CD4-positive, CD25-positive, alpha-beta regulatory T cell (primary cell): ENCODE data around the gene AQP11. TPM values are rescaled to one million over a fixed set of nuclear protein-coding genes. Genes with fewer than 3 reads are reported as not detected.
"Not testable (repeated sequence)": the region's sequence is repeated elsewhere in the genome, so short reads cannot be mapped to it uniquely, and the experiment has no call there.

ENCODE experiments used
- ATAC-seq, 2 donors: fragments of 150-1000 bp; cut with Tn5 transposase; one replicate each; pipeline ENCODE4 v1.10.0; 2021; ENCODE audit warnings: low read depth in 2 of 2, moderate number of reproducible peaks in 2 of 2, moderate library complexity in 1 of 2
- DNase-seq, 3 donors: peaks; one replicate each; pipeline versions ENCODE4 v3.0.0 to v3.0.0-alpha.2; 2012 to 2022; ENCODE audit warnings: mixed read lengths in 1 of 3
- H3K27ac ChIP-seq: one replicate; pipeline ENCODE4 v1.7.0; 2013; ENCODE audit warnings: mild to moderate bottlenecking, low read length; ENCODE audit not compliant: insufficient read depth, poor library complexity, severe bottlenecking
- H3K27me3 ChIP-seq: one replicate; pipeline ENCODE4 v1.7.0; 2013; ENCODE audit warnings: low read length; ENCODE audit not compliant: control insufficient read depth, insufficient read depth
- H3K36me3 ChIP-seq: one replicate; pipeline ENCODE4 v1.7.0; 2013; ENCODE audit warnings: mild to moderate bottlenecking, low read length, moderate library complexity; ENCODE audit not compliant: control insufficient read depth, insufficient read depth
- H3K4me1 ChIP-seq: 2 replicates; pipeline ENCODE4 v1.7.0; 2013; ENCODE audit warnings: mild to moderate bottlenecking, low read length; ENCODE audit not compliant: insufficient read depth, control insufficient read depth, poor library complexity, severe bottlenecking
- H3K4me3 ChIP-seq: one replicate; pipeline ENCODE4 v1.7.0; 2013; ENCODE audit warnings: low read depth, mild to moderate bottlenecking, low read length, moderate library complexity
- H3K9me3 ChIP-seq, 2 experiments: 1 replicate in 1 of 2; 2 replicates in 1 of 2; pipeline ENCODE4 v1.7.0; 2013; ENCODE audit warnings: low read length in 2 of 2, mild to moderate bottlenecking in 1 of 2, moderate library complexity in 1 of 2; ENCODE audit not compliant: control insufficient read depth in 2 of 2
- H3K27ac Mint-ChIP-seq, 3 donors: one replicate each; pipeline ENCODE4 v1.8.0; 2020 to 2022; ENCODE audit warnings: mild to moderate bottlenecking in 3 of 3, mixed read lengths in 3 of 3, moderate library complexity in 2 of 3
- H3K27me3 Mint-ChIP-seq: one replicate; pipeline ENCODE4 v1.8.0; 2022; ENCODE audit warnings: mild to moderate bottlenecking, mixed read lengths
- H3K36me3 Mint-ChIP-seq: one replicate; pipeline ENCODE4 v1.8.0; 2020; ENCODE audit warnings: mixed read lengths
- H3K4me1 Mint-ChIP-seq, 4 donors: one replicate each; pipeline ENCODE4 v1.8.0; 2020 to 2022; ENCODE audit warnings: mixed read lengths in 4 of 4, mild to moderate bottlenecking in 1 of 4
- H3K4me3 Mint-ChIP-seq, 4 donors: one replicate each; pipeline ENCODE4 v1.8.0; 2020 to 2022; ENCODE audit warnings: mild to moderate bottlenecking in 4 of 4, mixed read lengths in 4 of 4, moderate library complexity in 3 of 4
- H3K9me3 Mint-ChIP-seq, 7 donors: one replicate each; pipeline ENCODE4 v1.8.0; 2020 to 2022; ENCODE audit warnings: mixed read lengths in 7 of 7, mild to moderate bottlenecking in 3 of 7, moderate library complexity in 2 of 7
- polyA plus RNA-seq, 4 donors: library from polyadenylated mRNA; unstranded; fragments of 300-500 nt; fragmentation: Illumina TruSeq; gene quantifications; one replicate each; pipeline ENCODE4 v1.2.3, GENCODE V29; 2021
- total RNA-seq: library from RNA; stranded (reverse); gene quantifications from one replicate; pipeline ENCODE4 v1.2.3, GENCODE V29; 2022

AQP11 gene, protein sequence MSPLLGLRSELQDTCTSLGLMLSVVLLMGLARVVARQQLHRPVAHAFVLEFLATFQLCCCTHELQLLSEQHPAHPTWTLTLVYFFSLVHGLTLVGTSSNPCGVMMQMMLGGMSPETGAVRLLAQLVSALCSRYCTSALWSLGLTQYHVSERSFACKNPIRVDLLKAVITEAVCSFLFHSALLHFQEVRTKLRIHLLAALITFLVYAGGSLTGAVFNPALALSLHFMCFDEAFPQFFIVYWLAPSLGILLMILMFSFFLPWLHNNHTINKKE
- total RNA-seq (not detected), polyA plus RNA-seq (1 to 10 TPM in 1 of 4 donors, under 1 TPM in 3; 0.32 to 1.1 (median 0.47) TPM)

DNA sequence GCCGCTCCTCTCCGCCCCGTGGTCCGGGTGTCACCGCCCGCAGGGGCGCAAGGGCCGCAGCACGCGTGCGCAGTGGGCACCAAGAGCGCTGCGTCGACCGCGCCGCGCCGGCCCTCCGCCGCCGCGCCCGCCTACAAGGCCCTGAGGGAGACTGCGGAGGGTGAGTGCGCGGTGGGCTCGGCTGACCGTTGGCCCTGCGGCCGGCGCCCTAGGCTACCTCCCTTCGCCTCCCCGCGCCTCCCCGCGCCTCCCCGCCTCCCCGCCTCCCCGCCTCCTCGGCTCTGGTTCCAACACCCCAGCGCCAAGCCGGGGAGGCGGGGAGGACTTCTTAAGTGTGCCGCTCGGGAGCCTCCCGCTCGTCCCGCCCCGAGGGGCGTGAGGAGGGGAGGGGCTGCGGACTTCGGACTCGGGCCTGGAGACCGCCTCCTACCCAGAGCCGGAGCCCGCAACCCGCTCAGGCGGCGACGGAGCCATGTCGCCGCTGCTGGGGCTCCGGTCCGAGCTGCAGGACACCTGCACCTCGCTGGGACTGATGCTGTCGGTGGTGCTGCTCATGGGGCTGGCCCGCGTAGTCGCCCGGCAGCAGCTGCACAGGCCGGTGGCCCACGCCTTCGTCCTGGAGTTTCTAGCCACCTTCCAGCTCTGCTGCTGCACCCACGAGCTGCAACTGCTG is at the start of gene AQP11:
TSS of gene AQP11 (plus strand) at position 433 of the 673 bp plus-strand sequence. CDS start at position 473, 40 bp downstream.
- Mint-ChIP-seq H3K4me3 (peak within 1 kb of the TSS; percentile 90 to 95 (median 92)), H3K4me1 (peaks cover 4 to 24% (median 11%) of the 10 kb centered on the region in 4 donors), H3K9me3 (no peaks in the 10 kb centered on the region), H3K36me3 (no peaks in the 10 kb centered on the region), H3K27me3 (peaks cover 20% of the 10 kb centered on the region), H3K27ac (peak within 1 kb of the TSS; percentile 6 to 59 (median 46))
- H3K36me3 ChIP-seq, result no peaks in the 10 kb centered on the region
- no peaks in the 10 kb centered on the region for H3K9me3 ChIP-seq
- peak; percentile 56 for ATAC-seq
- peak within 1 kb of the TSS; percentile 74 for H3K4me3 ChIP-seq
- H3K4me1 ChIP-seq, result peaks cover 16% of the 10 kb centered on the region
- peak; percentile 7 to 62 (median 24) for DNase-seq
- no peak within 1 kb of the TSS for H3K27ac ChIP-seq
- H3K27me3 ChIP-seq, result peaks cover 4% of the 10 kb centered on the region

DNA sequence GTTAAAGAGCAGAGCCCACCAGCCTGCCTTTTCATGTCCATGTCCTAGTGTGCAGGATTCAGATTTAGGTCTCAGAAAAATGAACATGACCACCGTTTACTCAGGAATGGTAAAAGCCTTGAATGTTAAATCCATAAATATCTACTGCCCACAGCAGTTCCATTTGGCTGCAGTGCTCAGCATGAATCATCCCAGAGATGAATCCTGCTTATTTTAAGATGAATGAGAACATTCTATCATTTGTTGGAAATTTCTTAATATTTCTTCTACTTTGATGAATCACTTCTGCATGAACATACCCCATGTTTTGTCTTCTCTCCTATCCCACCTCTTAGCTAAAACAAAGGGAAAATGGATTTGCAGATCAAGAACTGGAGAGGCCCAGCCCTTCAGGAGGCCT is 47.5 kb upstream of the AQP11 start:
- Mint-ChIP-seq H3K9me3 (no peaks in the 10 kb centered on the region), H3K4me3 (no peak overlapping the region), H3K27ac (no peak overlapping the region), H3K36me3 (no peaks in the 10 kb centered on the region), H3K27me3 (no peaks in the 10 kb centered on the region), H3K4me1 (no peaks in the 10 kb centered on the region)
- Histone ChIP-seq H3K9me3 (no peaks in the 10 kb centered on the region), H3K27me3 (no peaks in the 10 kb centered on the region), H3K4me1 (no peaks in the 10 kb centered on the region), H3K4me3 (no peak overlapping the region), H3K36me3 (no peaks in the 10 kb centered on the region), H3K27ac (no peak overlapping the region)
- DNase-seq (no peak), ATAC-seq (no peak)

DNA sequence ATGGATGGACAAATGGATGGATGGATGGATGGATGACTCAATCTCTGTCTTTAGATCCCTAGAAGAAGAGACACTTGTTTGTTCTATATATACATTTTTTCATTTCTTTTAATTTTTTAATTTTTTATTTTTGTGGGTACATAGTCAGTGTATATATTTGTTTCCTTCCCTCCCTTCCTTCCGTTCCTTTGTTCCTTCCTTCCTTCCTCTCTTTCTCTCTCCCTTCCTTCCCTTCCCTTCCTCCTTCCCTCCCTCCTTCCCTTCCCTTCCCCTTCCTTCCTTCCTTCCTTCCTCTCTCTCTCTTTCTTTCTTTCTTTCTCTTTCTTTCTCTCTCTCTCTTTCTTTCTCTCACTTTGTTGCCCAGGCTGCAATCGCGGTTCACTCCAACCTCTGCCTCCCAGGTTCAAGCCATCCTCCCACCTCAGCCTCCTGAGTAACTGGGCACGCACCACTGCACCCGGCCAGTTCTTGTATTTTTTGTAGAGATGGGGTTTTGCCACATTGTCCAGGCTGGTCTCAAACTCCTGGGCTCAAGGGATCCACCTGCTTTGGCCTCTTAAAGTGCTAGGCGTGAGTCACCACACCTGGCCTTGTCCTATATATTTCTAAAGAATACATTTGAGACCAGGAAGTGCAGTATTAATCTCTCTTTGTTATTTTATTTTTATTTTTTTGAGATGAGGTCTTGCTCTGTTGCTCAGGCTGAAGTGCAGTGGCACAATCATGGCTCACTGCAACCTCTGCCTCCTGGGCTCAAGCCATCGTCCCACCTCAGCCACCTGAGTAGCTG is 42.5 kb upstream of the AQP11 start:
- Mint-ChIP-seq H3K36me3 (no peaks in the 10 kb centered on the region), H3K9me3 (no peaks in the 10 kb centered on the region)
- no peaks in the 10 kb centered on the region for H3K4me1 ChIP-seq

DNA sequence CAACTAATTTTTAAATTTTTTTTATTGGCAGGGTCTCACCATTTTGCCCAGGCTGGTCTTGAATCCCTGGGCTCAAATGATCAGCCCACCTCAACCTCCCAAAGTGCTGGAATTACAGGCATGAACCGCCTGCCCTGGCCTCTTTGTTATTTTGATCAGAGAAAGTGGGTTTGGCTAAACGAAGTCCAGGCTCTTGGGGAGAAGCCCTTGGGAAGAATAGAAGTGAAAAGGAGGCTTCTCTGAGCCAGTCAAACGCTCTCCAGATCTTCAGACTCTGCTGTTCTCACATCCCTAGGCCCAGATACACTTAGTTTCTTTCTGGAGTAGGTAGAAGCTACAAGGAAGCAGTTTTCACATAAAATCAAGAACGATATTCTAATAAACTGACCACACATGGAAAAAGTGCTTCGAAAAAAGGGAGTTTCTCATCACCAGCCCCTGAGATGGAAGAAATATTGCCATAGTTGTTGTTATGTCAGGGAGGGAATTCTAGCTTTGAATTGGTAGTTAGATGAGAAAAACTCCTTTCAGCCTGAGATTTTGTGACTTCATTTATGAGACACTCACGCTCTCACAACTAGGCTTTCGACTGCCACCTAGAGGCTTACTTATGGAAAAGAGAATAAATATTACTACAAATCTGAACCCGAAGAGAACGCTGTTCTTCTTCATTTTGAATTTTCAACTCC is 41.7 kb upstream of the AQP11 start:
- H3K27me3 Mint-ChIP-seq, result no peaks in the 10 kb centered on the region
- H3K27me3 ChIP-seq, result no peaks in the 10 kb centered on the region
- no peaks in the 10 kb centered on the region for H3K9me3 ChIP-seq
- no peak overlapping the region for H3K27ac ChIP-seq
- no peak overlapping the region for H3K27ac Mint-ChIP-seq
- no peaks in the 10 kb centered on the region for H3K36me3 ChIP-seq
- H3K4me3 ChIP-seq, result no peak overlapping the region
- peaks cover 0 to 7% (median 3%) of the 10 kb centered on the region in 4 donors for H3K4me1 Mint-ChIP-seq
- no peaks in the 10 kb centered on the region for H3K36me3 Mint-ChIP-seq
- peak; percentile 3 to 63 (median 43) for DNase-seq
- no peaks in the 10 kb centered on the region for H3K4me1 ChIP-seq
- no peaks in the 10 kb centered on the region for H3K9me3 Mint-ChIP-seq
- H3K4me3 Mint-ChIP-seq, result no peak overlapping the region
- ATAC-seq, result peak in 1 of 2 donors; percentile 42

More for the DNA sequence above, 42.5 kb upstream of the AQP11 start:
- H3K4me3 Mint-ChIP-seq, result no peak overlapping the region
- Histone ChIP-seq H3K27me3 (no peaks in the 10 kb centered on the region), H3K36me3 (no peaks in the 10 kb centered on the region), H3K27ac (no peak overlapping the region), H3K9me3 (no peaks in the 10 kb centered on the region), H3K4me3 (no peak overlapping the region)
- H3K27ac Mint-ChIP-seq, result no peak overlapping the region
- no peak for DNase-seq
- no peaks in the 10 kb centered on the region for H3K27me3 Mint-ChIP-seq
- H3K4me1 Mint-ChIP-seq, result peaks cover 0 to 7% (median 3%) of the 10 kb centered on the region in 4 donors
- no peak for ATAC-seq

DNA sequence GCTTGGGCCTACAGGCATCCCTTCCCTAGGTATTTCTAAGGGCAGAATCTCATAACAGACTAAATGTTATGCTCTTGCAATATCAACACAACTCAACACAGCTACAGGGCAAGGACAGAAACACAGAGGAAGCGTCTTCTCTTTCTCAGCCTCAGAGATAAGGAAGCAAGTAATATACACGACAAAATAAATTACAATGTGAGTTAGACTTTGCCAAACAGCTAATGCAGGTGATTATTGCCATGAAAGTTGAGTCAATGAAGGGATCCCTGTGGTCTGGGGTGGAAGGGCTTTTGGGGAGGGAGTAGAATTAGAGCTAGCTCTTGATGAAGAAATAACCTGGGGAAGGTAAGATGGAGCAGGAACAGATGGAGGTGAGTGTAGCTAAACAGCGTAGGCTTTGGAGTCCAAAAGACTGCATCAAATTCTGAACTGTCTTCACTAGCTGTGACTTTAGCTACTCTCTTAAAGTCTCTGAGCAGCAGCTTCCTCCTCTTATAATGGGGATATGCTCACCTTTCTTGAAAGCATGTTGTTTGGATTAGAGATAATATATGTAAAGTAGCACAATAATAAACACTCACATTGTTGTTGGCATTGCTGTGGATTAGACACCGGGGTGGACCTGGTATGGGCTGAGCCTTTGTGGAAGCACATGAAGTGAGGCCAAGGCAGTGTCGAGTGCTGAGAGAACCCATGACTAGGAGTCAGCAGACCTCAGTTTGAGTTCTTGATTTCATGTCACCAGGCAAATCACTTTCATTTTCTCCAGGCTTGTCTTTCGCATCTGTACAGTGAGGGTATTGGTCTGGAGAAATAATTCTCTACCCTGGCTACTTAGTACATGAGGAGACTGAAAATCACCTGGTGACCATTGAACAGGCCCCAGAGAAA is 41.0 kb upstream of the AQP11 start:
- no peak for ATAC-seq
- no peaks in the 10 kb centered on the region for H3K9me3 ChIP-seq
- H3K27ac ChIP-seq, result no peak overlapping the region
- no peaks in the 10 kb centered on the region for H3K27me3 ChIP-seq
- H3K4me1 Mint-ChIP-seq, result peaks cover 0 to 7% (median 3%) of the 10 kb centered on the region in 4 donors
- no peak overlapping the region for H3K27ac Mint-ChIP-seq
- no peaks in the 10 kb centered on the region for H3K4me1 ChIP-seq
- H3K27me3 Mint-ChIP-seq, result no peaks in the 10 kb centered on the region
- H3K36me3 Mint-ChIP-seq, result no peaks in the 10 kb centered on the region
- H3K36me3 ChIP-seq, result no peaks in the 10 kb centered on the region
- DNase-seq, result no peak
- H3K4me3 Mint-ChIP-seq, result no peak overlapping the region
- no peak overlapping the region for H3K4me3 ChIP-seq
- H3K9me3 Mint-ChIP-seq, result no peaks in the 10 kb centered on the region

DNA sequence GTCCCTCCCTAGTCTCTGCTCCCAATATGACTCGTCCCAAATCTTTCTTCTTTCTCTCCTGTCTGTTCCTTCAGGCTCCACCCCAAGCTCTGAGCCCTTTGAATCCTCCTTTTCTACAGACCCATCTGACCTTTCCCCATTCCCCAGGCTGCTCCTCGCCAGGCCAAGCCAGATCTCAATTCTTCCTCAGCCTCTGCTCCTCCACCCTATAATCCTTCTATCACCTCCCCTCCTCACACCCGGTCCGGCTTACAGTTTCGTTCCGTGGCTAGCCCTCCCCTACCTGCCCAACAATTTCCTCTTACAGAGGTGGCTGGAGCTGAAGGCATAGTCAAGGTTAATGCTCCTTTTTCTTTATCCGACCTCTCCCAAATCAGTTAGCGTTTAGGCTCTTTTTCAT is 38.3 kb upstream of the AQP11 start:
- H3K9me3 ChIP-seq, H3K4me1 ChIP-seq, DNase-seq, H3K27ac ChIP-seq, H3K36me3 ChIP-seq, H3K4me3 ChIP-seq, ATAC-seq, H3K4me1 Mint-ChIP-seq, H3K27ac Mint-ChIP-seq, H3K36me3 Mint-ChIP-seq, H3K9me3 Mint-ChIP-seq, H3K4me3 Mint-ChIP-seq, H3K27me3 Mint-ChIP-seq, H3K27me3 ChIP-seq: not testable (repeated sequence)

DNA sequence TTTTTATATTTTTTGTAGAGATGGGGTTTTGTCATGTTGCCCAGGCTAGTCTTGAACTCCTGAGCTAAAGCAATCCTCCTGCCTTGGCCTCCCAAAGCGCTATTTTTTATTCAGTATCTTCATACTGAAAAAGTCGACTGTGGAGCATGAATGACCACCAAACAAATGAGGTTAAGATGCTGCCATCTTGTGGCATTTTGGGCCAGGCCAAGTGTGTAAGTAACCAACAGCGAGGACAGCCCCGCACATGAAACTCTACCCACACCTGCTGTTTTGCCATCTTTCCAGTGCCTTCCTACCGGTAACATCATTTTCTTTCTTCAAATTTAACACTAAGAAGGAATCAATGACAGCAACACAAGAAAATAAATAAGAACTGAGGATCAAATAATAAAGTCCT is 32.2 kb upstream of the AQP11 start:
- no peaks in the 10 kb centered on the region for H3K27me3 ChIP-seq
- H3K9me3 Mint-ChIP-seq, result peaks cover 0 to 7% (median 1%) of the 10 kb centered on the region in 7 donors
- no peaks in the 10 kb centered on the region for H3K9me3 ChIP-seq
- H3K27ac Mint-ChIP-seq, result no peak overlapping the region
- H3K4me1 Mint-ChIP-seq, result no peaks in the 10 kb centered on the region
- no peak overlapping the region for H3K4me3 ChIP-seq
- no peaks in the 10 kb centered on the region for H3K27me3 Mint-ChIP-seq
- DNase-seq (no peak), ATAC-seq (no peak)
- H3K36me3 Mint-ChIP-seq, result no peaks in the 10 kb centered on the region
- no peak overlapping the region for H3K27ac ChIP-seq
- H3K36me3 ChIP-seq, result no peaks in the 10 kb centered on the region
- H3K4me3 Mint-ChIP-seq, result no peak overlapping the region
- H3K4me1 ChIP-seq, result no peaks in the 10 kb centered on the region
